Measurements from ENCODE around the gene ZNF334.

Gene ZNF334

DNA sequence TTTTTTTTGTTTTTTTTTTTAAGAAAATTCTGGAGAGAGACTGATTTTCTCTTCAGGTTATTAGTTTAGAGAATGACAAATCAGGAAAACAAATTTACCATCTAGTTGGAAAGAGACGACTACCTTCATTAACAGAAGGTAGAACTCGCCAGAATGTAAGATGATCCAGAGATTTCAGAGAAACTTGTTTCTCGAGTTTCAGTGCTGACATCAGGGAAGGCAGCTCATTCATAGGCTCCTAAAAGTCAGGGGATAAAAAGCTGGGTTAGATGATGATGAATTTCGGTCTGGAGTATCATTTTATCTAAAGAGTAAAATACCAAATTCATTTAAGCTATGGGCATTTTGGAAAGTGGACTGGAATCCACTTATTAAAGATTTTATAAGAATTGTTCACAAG, 27.9 kb downstream of the ZNF334 start:
- no peak for DNase-seq (ENCODE audit: low spot score)

DNA sequence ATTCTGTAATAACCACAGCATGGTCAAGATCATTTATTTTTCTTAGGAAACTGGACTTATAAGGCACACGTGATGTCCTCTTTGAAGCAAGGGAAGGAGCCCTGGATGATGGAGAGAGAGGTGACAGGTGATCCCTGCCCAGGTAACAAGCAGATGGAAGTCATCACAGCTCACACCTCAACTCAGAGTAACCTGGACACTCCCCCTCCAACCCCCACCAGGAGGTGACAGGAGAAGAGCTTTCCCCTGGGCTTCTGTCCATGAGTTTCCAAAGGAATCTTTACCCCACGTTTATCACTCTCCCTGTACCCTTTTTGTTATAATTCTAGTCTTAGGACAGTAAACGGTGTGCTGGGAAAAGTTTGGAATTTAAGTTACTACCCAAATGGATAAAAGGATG, 28.4 kb downstream of the ZNF334 start:
- DNase-seq (ENCODE audit: low spot score), result no peak

DNA sequence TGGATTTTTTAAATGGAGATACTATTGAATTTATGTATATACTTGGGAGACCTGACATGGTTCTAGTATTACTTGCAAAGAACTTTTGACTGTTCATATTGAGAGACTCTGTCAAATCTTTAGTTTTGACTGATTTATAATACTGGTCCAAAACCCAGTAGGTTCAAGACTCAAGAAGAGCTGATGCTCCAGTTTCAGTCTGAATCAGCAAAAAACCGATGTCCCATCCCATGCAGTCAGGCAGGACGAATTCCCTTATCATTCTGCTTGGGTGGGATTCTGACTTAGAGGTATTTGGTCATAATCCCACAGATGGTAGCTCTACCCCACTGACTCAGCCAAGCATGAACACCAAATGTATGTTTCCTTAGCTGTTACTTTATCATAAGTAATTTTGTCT, 29.5 kb downstream of the ZNF334 start:
- DNase-seq (ENCODE audit: low spot score), result no peak

DNA sequence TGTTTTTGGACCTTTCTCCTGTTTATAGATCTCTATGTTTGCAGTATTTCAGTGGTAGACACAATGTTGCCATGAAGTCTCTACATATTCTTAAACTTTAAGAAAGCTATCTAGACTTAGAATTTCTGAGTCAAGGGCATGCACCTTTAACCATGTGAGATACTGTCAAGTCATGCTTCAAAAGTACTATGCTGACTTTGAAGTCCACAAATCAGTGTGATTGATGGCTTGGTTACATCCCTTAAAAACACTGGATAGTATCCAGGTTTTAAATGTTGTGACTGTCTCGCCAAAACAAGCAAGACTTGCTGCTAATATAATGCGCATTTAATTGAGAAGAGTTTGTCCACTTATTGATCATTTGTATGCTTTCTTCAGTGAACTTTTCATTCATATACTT, 30.5 kb downstream of the ZNF334 start:
- DNase-seq (ENCODE audit: low spot score), result no peak

DNA sequence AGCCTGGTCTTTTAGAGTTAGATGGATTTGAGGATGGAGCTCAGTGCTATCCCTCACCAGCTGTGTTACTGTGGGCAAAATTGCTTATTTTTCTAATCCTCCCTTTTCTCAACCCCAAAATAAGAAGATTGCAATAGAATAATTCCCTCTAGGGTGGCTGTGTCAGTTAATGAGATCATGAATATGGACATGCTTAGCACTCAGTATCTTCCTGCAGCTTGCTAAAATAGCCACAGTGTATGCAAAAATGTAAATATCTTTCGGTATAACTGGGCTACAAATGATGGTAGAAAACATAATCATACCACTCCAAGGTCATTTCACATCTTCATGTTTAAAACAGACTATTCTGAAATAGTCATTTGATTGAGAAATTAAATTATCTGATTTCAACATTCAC, 35.7 kb downstream of the ZNF334 start:
- no peak for DNase-seq (ENCODE audit: low spot score)

DNA sequence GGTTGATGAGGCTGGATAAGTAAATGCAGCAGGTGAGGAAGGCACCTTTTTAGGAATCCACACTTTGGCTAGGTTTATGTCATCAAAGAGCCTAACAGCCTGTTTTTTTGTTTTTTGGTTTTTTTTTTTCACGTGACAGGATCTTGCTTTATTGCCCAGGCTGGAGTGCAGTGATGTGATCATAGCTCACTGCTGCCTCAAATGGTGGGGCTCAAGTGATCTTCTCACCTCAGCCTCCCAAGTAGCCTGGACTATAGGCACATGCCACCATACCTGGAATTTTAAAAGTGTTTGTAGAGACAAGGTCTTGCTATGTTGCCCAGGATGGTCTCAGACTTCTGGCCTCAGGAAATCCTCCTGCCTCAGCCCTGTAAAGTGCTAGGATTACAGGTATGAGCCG, 36.1 kb downstream of the ZNF334 start:
- no peak for DNase-seq (ENCODE audit: low spot score)

DNA sequence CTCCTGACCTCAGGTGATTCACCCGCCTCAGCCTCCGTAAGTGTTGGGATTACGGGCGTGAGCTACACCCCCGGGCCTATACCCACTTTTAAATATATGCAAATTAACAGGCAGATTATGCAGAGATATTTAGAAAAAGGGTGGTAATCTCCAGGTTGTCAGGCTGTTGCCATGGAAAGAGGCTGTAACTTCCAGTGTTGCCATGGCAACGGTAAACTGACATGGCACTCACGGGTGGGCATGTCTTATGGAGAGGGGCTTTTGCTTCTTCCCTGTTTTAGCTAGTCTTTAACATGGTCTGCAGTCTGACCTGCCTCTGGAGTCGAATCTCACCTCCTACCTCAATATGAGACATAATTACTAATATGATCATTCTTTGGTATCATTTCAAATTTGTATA, 44.9 kb downstream of the ZNF334 start:
- DNase-seq (ENCODE audit: low spot score), result no peak

DNA sequence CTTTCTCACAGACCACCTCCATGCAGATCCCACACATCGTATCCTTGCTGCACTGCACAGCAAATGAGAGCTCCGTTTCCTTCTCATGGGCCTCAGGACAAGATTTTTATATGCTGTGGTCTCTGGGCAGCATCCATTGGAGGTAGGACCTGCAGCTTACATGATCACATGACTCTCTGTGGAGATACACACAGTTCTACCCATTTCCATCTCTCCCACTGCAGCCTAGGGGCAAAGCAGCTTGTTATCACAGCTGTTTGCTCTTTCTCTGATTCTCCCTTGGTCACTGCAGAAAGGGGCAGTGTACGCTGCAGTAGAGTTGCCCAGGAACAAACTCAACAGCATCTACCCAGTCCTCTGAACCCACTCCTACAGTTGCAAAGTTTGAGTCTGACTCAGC, 48.9 kb downstream of the ZNF334 start:
- DNase-seq (ENCODE audit: low spot score), result no peak

DNA sequence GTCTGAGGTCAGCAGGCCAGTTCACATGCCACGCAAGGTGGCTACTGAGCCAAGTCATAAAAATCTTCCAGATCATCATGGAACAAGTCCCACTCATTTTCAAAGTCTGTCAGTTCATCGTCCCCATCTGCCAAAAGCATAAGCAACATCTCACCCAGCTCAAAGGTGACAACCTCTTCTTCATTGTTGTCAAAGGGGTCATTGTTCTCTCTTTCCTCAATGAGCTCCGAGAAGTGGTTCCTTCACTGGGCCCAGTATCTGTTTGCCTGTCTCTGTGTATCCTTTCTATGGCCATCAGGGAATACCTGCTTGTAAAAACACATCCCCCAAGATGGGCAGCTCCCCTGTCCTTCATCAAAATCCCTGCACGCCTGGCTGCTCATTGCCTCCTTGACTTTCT, 49.5 kb downstream of the ZNF334 start:
- no peak for DNase-seq (ENCODE audit: low spot score)

DNA sequence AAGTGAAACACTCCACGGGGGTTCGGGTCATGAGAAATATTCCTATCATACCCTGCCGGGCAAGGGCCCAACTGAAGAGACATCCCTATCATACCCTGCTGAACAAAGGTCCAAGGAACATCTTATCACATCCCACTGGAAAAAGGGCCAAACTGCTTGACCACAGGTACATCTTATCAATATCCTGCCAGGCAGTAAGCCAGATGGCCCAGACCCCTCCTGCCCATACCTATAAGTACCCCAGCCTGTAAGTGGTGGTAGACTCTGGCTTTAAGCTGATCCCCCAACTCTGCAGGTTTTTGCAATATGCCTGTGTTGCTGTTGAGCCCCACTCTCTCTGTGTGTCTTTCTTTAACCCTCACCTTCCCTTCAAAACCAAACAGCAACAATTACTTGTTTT, 51.6 kb downstream of the ZNF334 start:
- DNase-seq (ENCODE audit: low spot score), result no peak

DNA sequence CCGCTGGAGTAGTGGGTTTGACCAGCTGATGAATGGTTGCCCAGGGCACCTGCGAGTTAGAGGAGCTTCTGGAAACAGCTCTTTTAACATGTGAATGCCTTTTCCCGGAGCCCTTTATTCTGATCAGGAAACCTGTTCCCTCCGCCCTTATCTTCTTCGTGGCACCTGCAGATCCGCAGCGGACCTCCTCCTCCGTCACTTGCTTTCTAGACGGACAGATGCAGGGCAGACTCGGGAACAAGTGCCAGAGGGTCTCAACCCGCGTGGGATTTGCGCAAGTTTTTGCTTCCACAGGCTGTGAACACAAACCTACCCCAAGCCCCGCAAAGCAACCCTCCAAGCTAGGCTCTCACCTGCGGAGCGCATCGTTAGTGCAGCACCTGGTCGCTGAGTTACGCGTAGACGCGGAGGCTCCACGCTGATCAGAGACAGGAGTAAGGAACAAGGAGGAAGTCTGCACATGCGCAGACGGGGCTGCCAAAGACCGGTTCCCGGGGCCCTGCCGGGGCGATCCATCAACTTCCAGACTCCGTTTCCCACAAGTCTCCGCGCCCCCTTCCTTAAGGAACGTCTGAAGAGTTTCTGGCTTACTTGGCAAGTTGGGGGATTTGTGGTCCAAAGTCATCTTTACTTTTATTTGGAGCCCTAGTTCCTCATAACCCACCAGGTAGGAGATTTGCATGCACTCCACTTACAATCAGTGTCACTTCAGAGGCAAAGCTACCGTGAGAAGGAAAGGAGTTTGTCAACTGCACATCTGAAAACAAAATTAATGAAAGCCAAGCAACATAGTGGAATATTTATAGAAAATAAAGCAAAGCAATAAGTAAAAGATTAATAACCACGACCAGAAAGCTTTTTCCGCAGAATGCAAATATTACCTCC, 54.3 kb downstream of the ZNF334 start:
- no peak for DNase-seq (ENCODE audit: low spot score)

DNA sequence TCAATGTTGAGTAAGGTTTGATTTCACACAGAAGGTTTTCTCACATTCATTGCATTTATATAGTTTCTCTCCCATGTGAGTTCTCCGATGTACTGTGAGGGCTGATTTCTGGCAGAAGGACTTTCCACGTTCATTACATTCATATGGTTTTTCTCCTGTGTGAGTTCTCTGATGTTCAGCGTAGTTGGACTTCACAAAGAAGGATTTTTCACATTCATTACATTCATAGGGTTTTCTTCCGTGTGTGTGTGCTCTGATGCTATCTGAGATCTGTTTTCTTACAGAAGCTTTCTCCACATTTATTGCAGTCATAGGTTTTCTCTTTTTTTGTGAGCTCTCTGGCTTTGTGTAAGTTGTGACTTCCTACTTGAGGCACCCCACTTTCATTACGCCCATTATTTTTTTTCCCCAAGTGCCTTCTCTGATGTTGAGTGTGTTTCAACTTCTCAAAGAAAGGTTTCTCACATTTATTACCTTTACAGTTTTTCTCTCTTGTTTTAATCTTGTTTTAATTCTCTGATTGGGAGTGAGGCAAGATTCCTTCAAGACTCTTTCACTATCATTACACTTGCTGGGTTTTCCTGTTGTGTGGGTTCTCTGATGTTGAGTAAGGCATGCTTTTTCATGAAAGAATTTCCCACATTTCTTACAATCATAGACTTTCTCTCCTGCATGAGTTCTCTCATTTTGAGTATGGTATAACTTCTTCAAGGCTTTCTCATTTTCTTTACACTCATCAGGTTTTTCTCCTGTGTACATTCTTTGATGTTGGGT, 56.9 kb downstream of the ZNF334 start:
- no peak for DNase-seq (ENCODE audit: low spot score)

DNA sequence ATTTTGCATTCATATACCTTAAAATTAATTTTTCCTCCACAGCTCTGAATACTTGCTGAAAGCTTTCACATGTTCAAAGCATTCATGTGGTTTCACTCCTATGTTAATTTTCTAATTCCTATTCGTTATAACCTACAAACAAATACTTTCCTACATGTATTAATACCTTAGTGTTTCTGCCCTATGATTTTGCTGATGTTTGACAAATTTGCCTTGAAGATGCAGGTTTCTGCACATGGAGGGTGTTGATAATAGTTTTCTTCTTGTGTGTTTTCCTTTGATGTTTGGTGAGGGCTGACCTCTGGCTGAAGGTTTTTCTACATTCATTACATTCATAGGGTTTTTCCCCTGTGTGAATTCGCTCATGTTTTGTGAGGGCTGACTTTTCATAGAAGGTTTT, 57.6 kb downstream of the ZNF334 start:
- DNase-seq (ENCODE audit: low spot score), result no peak

Data from hematopoietic multipotent progenitor cell treated with erythropoietin and hydrocortisone succinate and interleukin-3 and kit ligand, for 17 days (in vitro differentiated cells).